Measurements from ENCODE around the gene SPANXN2.
"Not testable (repeated sequence)": the region's sequence is repeated elsewhere in the genome, so short reads cannot be mapped to it uniquely, and the experiment has no call there.

SPANXN2 gene

GRCh38 chrX:143720652-143721051 is at the start of gene SPANXN2:
Gene SPANXN2, minus strand, starts transcription at chrX:143720752. Its CDS starts 84 bp downstream, at chrX:143720668.
- not testable (repeated sequence) for DNase-seq (ENCODE audit: low spot score)

GRCh38 chrX:143768976-143769375 is 48.4 kb upstream of the SPANXN2 start:
- no peak for DNase-seq (ENCODE audit: low spot score)

- not testable (repeated sequence) for DNase-seq (ENCODE audit: low spot score)
Measured at GRCh38 chrX:143767789-143768188, 47.2 kb upstream of the SPANXN2 start.

GRCh38 chrX:143757887-143758286 is 37.3 kb upstream of the SPANXN2 start:
- no peak for DNase-seq (ENCODE audit: low spot score)

GRCh38 chrX:143757375-143757774 is 36.8 kb upstream of the SPANXN2 start:
- DNase-seq (ENCODE audit: low spot score) = no peak

- peak; percentile 22 for DNase-seq (ENCODE audit: low spot score)
Measured at GRCh38 chrX:143754183-143754582, 33.6 kb upstream of the SPANXN2 start.

- DNase-seq (ENCODE audit: low spot score) = no peak
Measured at GRCh38 chrX:143733866-143734265, 13.3 kb upstream of the SPANXN2 start.

GRCh38 chrX:143726296-143726695 is 5.7 kb upstream of the SPANXN2 start:
- DNase-seq (ENCODE audit: low spot score) = no peak

GRCh38 chrX:143701460-143701859 is 19.1 kb downstream of the SPANXN2 start:
- no peak for DNase-seq (ENCODE audit: low spot score)

- DNase-seq (ENCODE audit: low spot score) = no peak
Measured at GRCh38 chrX:143694885-143695284, 25.7 kb downstream of the SPANXN2 start.

- no peak for DNase-seq (ENCODE audit: low spot score)
Measured at GRCh38 chrX:143683486-143683885, 37.1 kb downstream of the SPANXN2 start.

GRCh38 chrX:143674926-143675325 is 45.6 kb downstream of the SPANXN2 start:
- no peak for DNase-seq (ENCODE audit: low spot score)

GRCh38 chrX:143669395-143669794 is 51.2 kb downstream of the SPANXN2 start:
- DNase-seq (ENCODE audit: low spot score) = peak; percentile 37

- peak; percentile 30 for DNase-seq (ENCODE audit: low spot score)
Measured at GRCh38 chrX:143664302-143664701, 56.2 kb downstream of the SPANXN2 start.

GRCh38 chrX:143663755-143664154 is 56.8 kb downstream of the SPANXN2 start:
- no peak for DNase-seq (ENCODE audit: low spot score)

Data from kidney tubule cell (primary cell).